OCI-LY3 (cell line): ENCODE results near the gene UBE2QL1.

ENCODE experiments used
- H2AFZ ChIP-seq: fragments of 200-600, 300-600 bp; shearing (Covaris generic); 2 replicates; pipeline ENCODE4 v1.6.0; 2014; ENCODE audit warnings: antibody characterized with exemption, low read depth, low read length
- H3K27ac ChIP-seq: fragments of 200-600, 300-600 bp; sonication (generic); 2 replicates; pipeline ENCODE4 v1.5.1; 2014; ENCODE audit warnings: mild to moderate bottlenecking, low read length, moderate library complexity, mixed read lengths
- H3K27me3 ChIP-seq: fragments of 200-600, 300-600 bp; sonication (generic); 2 replicates; pipeline ENCODE4 v1.6.1; 2014; ENCODE audit warnings: low read depth, low read length, mixed read lengths
- H3K36me3 ChIP-seq: fragments of 200-600, 300-600 bp; sonication (generic); replicated peaks from 2 replicates; pipeline ENCODE3; 2014; ENCODE audit warnings: low read depth, low read length, mixed read lengths
- H3K4me1 ChIP-seq: fragments of 300-600, 200-600 bp; sonication (generic); 2 replicates; pipeline ENCODE4 v1.6.1; 2014; ENCODE audit warnings: low read length, mixed read lengths
- H3K4me2 ChIP-seq: fragments of 200-600, 300-600 bp; sonication (generic); 2 replicates; pipeline ENCODE4 v1.6.1; 2014; ENCODE audit warnings: low read length, mixed read lengths
- H3K4me3 ChIP-seq: fragments of 300-600, 200-600 bp; sonication (generic); 2 replicates; pipeline ENCODE4 v1.5.1; 2014; ENCODE audit warnings: antibody characterized with exemption, mild to moderate bottlenecking, low read length, moderate library complexity
- H3K79me2 ChIP-seq: fragments of 300-600, 200-600 bp; shearing (Covaris generic); 2 replicates; pipeline ENCODE4 v1.6.1; 2014; ENCODE audit warnings: mild to moderate bottlenecking, low read length, mixed read lengths
- H3K9ac ChIP-seq: fragments of 300-600, 200-600 bp; shearing (Covaris generic); 2 replicates; pipeline ENCODE4 v1.6.0; 2014; ENCODE audit warnings: mild to moderate bottlenecking, low read length, moderate library complexity
- H3K9me3 ChIP-seq: fragments of 200-600, 300-600 bp; shearing (Covaris generic); 2 replicates; pipeline ENCODE4 v1.6.1; 2014; ENCODE audit warnings: low read length, mixed read lengths; ENCODE audit not compliant: insufficient read depth
- H4K20me1 ChIP-seq: fragments of 200-600, 300-600 bp; sonication (generic); 2 replicates; pipeline ENCODE4 v1.6.1; 2016; ENCODE audit warnings: low read length, mixed read lengths; ENCODE audit not compliant: insufficient read depth
- EZH2phosphoT487 ChIP-seq: fragments of 200-600 bp; shearing (Covaris generic); IDR thresholded peaks from 2 replicates; pipeline ENCODE4 v1.6.1; 2018; ENCODE audit warnings: antibody characterized with exemption, mixed run types, low read depth
- TF ChIP-seq, protein P1 (sequence below): fragments of 200-600, 300-600 bp; sonication (generic); IDR thresholded peaks from 2 replicates; pipeline ENCODE4 v1.5.1; 2014; ENCODE audit warnings: antibody characterized with exemption, low read length, low read depth

The UBE2QL1 gene

DNA sequence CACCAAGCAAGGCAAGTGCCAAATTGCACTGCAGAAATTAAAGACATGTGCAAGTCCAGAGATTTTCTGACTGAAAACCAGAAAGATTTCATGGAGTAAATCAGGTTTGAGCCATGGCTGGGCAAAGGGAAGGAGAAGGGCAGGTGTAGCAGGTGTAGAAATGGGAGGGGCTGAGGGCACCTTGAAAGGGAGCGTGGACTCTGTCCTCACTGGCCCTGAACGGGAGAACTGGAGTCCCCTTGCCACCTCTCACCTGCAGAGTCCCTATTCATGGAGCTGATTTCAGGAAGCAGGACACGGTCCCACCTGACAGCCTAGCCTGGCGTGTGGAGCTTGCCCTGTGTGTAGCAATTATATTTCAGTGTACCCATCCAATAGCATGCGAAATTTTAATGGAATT is 46.3 kb downstream of the UBE2QL1 start:
- H3K9ac ChIP-seq, result no peak overlapping the region
- H2AFZ ChIP-seq, result no peak overlapping the region
- no peak for TF ChIP-seq EZH2phosphoT487
- TF ChIP-seq, protein P1, sequence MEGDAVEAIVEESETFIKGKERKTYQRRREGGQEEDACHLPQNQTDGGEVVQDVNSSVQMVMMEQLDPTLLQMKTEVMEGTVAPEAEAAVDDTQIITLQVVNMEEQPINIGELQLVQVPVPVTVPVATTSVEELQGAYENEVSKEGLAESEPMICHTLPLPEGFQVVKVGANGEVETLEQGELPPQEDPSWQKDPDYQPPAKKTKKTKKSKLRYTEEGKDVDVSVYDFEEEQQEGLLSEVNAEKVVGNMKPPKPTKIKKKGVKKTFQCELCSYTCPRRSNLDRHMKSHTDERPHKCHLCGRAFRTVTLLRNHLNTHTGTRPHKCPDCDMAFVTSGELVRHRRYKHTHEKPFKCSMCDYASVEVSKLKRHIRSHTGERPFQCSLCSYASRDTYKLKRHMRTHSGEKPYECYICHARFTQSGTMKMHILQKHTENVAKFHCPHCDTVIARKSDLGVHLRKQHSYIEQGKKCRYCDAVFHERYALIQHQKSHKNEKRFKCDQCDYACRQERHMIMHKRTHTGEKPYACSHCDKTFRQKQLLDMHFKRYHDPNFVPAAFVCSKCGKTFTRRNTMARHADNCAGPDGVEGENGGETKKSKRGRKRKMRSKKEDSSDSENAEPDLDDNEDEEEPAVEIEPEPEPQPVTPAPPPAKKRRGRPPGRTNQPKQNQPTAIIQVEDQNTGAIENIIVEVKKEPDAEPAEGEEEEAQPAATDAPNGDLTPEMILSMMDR, result no peak
- H3K36me3 ChIP-seq, result no peaks in the 10 kb centered on the region
- no peaks in the 10 kb centered on the region for H4K20me1 ChIP-seq
- no peaks in the 10 kb centered on the region for H3K79me2 ChIP-seq
- H3K4me1 ChIP-seq, result peaks cover 43% of the 10 kb centered on the region
- no peak overlapping the region for H3K27ac ChIP-seq
- peaks cover 42% of the 10 kb centered on the region; the same call in 1 of the 2 replicates for H3K27me3 ChIP-seq
- no peaks in the 10 kb centered on the region for H3K9me3 ChIP-seq
- no peak overlapping the region for H3K4me3 ChIP-seq
- H3K4me2 ChIP-seq, result no peak overlapping the region

DNA sequence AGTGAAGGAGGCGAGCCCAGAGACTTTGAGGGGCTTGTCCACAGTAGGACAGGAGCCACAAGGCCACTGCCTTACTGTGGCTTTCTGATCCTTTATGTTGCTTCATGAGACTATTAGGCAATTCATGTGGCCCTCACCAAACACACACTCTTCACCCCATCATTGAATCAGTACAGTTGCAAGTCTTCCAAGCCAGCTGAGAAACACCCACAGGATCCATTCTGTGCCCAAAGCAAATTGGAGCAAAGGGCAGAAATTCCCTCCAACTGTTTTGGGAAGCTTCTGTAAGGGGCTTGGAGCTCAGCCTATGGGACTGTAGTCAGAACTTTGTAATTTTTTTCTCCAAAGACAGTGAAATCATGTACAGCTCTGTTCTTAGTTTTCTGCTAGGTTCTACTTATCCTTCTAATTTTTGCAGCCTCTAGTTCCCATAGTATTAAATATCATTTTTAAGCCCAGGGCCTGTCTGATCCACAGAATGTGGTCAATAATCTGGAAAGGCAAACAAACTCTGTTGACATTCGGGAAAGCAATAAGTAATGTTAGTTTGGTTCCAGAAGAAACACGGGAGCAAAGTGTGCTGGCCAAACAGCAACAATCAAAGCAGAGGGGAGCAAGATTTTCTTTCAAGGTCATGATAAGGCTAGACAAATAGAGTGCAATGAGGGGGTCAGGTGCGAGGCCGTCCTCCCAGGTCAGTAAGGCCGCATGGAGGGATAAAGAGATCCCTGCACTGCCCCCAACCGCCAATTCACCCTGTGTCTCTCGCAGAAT is 47.0 kb downstream of the UBE2QL1 start:
- TF ChIP-seq, protein P1, result no peak
- H3K4me2 ChIP-seq, result peak overlapping the region; percentile 35
- H4K20me1 ChIP-seq, result no peaks in the 10 kb centered on the region
- no peaks in the 10 kb centered on the region for H3K36me3 ChIP-seq
- H3K27me3 ChIP-seq, result peaks cover 42% of the 10 kb centered on the region; the same call in 1 of the 2 replicates
- H2AFZ ChIP-seq, result no peak overlapping the region
- no peaks in the 10 kb centered on the region for H3K9me3 ChIP-seq
- peaks cover 43% of the 10 kb centered on the region for H3K4me1 ChIP-seq
- H3K4me3 ChIP-seq, result no peak overlapping the region
- H3K79me2 ChIP-seq, result no peaks in the 10 kb centered on the region
- H3K9ac ChIP-seq, result no peak overlapping the region
- H3K27ac ChIP-seq, result no peak overlapping the region

DNA sequence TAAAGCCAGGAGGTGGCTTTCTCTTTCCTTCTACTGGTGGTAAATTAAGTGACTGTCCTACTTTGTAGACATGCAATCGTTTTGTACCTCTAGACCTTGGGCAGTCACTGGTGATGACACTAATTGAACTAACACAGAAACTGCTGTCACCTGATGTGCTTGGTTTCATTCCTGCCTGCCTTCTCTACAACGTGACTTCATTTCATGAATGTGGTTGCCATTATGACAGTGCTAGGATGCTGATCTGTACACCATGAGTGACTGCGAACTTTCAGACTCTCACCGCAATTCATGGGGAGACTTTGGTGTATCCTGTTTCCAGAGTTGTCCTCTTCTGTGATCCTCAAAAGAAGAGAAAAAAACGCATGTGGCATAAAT is 47.5 kb downstream of the UBE2QL1 start:
- Histone ChIP-seq H3K4me2 (peak overlapping the region; percentile 35), H3K4me3 (no peak overlapping the region), H3K27me3 (peaks cover 37% of the 10 kb centered on the region; the same call in 1 of the 2 replicates), H3K79me2 (no peaks in the 10 kb centered on the region), H4K20me1 (no peaks in the 10 kb centered on the region), H2AFZ (no peak overlapping the region), H3K27ac (no peak overlapping the region), H3K9ac (no peak overlapping the region), H3K4me1 (peaks cover 43% of the 10 kb centered on the region), H3K36me3 (no peaks in the 10 kb centered on the region), H3K9me3 (no peaks in the 10 kb centered on the region)
- TF ChIP-seq, protein P1, result no peak
- no peak for TF ChIP-seq EZH2phosphoT487

DNA sequence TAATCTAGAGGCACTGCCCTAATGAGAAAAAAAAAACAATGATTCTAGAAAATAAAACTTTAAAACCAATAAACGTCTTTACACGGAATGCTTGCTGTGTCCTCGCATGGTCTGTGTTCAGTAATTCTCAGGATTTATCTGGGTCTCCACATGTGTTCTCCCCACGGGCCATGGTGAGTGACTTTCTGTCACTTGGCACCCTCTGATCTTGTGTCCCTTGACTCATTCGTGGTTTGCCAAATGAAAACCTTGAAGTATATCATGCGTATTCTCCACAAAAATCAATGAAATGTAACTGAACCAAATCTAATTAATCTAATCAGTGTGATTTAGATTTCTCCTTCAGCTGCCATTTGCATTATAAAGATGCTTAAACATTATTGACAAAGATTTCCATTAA is 48.0 kb downstream of the UBE2QL1 start:
- no peak overlapping the region for H3K27ac ChIP-seq
- H3K27me3 ChIP-seq, result peaks cover 33% of the 10 kb centered on the region; the same call in 1 of the 2 replicates

More for the DNA sequence above, 48.0 kb downstream of the UBE2QL1 start:
- no peak overlapping the region for H3K4me3 ChIP-seq
- no peak overlapping the region for H2AFZ ChIP-seq
- H3K9ac ChIP-seq, result no peak overlapping the region
- no peaks in the 10 kb centered on the region for H4K20me1 ChIP-seq
- no peak for TF ChIP-seq EZH2phosphoT487
- TF ChIP-seq, protein P1, result no peak
- H3K4me1 ChIP-seq, result peaks cover 43% of the 10 kb centered on the region
- no peaks in the 10 kb centered on the region for H3K79me2 ChIP-seq
- peak overlapping the region; percentile 35 for H3K4me2 ChIP-seq
- H3K36me3 ChIP-seq, result no peaks in the 10 kb centered on the region
- H3K9me3 ChIP-seq, result no peaks in the 10 kb centered on the region
